GM12872 (cell line): ENCODE results near the gene ZNF408.

ENCODE experiments used
- TF ChIP-seq, protein P1 (sequence below): IDR thresholded peaks from 3 replicates; pipeline ENCODE4 v1.5.1; 2011; ENCODE audit warnings: low read depth, mild to moderate bottlenecking, low read length, moderate library complexity; ENCODE audit not compliant: insufficient read depth

The ZNF408 gene

DNA sequence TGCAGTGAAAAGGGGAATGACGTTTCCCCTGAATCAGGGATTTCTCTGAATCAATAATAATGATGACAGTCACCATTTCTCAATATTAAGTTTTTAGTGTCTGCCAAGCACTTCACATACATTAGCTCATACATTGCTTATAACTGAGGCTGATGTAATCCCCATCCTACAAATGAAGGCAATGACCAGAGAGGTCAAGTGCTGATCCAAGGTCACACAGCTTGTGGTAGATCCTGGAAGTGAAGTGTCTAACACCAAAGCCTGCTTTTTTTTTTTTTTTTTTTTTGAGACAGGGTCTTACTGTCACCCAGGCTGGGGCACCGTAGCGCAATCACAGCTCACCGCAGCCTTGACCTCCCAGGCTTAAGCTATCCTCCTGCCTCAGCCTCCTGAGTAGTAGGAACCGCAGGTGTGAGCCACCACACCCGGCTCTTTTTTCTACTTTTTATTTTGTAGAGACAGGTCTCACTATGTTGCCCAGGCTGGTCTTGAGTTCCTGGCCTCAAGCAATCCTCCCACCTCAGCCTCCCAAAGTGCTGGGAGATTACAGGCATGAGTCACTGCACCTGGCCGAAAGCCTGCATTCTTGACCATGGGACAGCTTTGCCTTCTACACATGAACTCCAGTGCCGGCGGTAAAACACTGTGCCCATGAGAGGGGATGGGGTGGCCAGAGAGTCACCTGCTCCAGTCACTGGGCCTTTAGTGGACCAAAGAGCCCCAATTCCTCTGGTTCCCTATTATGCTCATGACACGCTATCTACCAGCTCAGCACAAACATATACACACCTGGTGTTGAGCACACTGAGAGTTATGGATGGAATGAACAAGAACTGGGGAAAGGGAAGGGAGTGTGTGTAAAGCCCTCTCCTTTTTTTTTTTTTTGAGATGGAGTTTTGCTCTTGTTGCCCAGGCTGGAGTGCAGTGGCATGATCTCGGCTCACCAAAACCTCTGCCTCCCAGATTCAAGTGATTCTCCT, 17.8 kb upstream of the ZNF408 start:
- TF ChIP-seq, protein P1, sequence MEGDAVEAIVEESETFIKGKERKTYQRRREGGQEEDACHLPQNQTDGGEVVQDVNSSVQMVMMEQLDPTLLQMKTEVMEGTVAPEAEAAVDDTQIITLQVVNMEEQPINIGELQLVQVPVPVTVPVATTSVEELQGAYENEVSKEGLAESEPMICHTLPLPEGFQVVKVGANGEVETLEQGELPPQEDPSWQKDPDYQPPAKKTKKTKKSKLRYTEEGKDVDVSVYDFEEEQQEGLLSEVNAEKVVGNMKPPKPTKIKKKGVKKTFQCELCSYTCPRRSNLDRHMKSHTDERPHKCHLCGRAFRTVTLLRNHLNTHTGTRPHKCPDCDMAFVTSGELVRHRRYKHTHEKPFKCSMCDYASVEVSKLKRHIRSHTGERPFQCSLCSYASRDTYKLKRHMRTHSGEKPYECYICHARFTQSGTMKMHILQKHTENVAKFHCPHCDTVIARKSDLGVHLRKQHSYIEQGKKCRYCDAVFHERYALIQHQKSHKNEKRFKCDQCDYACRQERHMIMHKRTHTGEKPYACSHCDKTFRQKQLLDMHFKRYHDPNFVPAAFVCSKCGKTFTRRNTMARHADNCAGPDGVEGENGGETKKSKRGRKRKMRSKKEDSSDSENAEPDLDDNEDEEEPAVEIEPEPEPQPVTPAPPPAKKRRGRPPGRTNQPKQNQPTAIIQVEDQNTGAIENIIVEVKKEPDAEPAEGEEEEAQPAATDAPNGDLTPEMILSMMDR: no peak

DNA sequence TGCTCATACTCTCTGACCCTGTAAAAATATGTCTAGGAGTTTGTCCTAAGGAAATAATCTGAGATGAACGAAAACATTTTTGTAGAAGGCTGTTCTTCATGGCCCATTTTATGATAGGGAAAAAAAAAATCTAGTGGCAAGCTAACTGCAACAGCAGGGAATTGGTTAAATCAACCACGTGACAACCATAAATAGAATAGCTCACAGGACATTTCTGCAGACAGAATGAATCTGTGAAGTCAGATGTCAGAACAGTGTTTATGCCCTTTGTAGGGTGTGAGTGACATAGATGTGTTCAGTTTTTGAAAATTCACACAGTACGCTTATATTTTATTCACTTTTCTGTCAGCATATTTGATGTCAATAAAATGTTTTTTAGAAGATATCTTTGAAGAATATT, 16.5 kb upstream of the ZNF408 start:
- TF ChIP-seq, protein P1: no peak

DNA sequence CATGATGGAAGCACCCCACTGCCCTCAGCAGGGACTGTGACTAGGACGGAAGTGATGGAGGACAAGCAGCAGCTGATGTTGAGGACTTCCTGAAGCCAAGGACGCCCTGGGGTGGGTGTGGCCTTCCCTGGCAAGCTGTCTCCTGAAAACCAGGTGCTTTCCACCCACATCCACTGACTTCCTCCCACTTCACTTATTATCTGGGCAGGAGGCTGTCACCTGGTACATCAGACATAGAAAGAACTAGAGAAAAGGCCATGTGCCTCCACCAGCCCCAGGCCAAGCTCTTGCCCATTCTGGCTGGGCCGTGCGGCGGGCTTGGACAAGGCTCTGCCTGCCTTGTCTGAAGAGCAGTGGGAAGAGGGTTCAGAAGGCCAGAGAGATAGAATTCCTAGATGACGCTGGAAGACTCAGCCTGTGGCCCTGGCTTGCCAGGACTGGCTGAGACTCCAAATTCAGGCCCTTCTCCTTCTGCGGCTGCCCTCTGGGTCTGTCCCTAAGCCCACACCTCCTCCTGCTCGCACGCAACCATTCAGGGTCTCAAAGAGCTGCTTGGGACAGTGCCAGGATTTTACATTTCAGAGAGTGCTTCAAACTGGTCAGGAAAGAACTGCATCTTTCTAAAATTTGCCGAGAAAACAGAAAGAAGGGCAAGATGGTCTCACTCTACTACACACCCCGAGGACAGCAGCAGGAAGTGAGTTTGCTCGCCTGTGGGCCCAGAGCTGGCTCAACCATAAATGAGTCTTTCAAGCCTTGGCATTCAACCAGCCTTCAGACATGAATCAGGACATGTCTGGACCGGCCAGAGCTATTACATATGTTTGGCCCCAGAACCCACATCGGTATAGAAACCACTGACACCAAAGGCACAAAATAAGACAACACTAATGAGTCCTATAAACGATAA, 13.7 kb upstream of the ZNF408 start:
- TF ChIP-seq, protein P1: no peak

DNA sequence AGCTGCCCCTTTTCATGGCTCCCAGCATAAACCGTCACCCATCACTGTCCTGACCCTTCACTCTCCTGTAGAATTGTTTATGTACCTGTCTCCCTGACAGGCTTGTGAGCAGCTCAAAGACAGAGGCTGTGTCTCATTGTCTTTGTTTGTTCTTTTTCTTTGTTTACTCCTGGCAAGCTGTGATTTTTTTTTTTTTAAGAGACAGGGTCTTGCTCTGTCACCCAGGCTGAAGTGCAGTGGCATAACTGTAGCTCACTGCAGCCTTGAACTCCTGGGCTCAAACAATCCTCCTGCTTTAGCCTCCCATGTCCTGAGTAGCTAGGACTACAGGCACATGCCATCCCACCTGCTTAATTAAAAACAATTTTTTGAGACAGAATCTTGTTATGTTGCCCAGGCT, 10.1 kb upstream of the ZNF408 start:
- TF ChIP-seq, protein P1: no peak

DNA sequence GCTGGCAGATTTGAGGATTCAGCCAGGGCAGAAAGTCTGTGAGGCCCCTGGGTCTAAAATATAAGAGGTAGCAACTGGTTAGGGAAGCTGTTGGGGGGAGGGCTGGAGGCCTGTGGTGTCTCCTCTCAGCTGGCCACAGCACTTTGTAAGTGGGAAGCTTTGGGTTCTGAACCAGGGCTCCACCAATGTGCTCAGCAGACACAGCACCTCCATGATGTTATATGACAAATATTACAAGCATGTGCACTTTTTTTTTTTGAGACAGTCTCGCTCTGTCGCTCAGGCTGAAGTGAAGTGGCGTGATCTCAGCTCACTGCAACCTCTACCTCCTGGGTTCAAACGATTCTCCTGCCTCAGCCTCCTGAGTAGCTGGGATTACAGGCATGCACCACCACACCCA, 8.4 kb upstream of the ZNF408 start:
- TF ChIP-seq, protein P1: no peak

DNA sequence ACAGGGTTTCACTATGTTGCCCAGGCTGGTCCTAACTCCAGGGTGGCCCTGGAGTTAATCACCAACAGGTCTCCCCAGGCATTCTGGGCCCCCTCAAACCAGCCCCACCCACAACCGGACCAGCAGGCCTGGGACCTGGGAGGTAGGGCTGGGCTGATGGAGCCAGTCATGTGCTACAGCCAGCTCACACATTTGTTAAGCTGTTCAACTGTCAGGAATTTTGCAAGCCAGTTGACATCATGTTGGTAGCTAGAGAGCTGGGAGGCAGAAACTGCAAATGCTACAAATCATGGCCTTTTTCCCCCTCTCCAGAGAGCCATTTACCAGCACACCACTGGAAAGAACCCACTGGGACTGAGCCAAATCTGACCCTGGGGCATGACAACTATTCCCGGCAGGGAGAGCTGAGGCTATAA, 7.2 kb upstream of the ZNF408 start:
- TF ChIP-seq, protein P1: no peak

DNA sequence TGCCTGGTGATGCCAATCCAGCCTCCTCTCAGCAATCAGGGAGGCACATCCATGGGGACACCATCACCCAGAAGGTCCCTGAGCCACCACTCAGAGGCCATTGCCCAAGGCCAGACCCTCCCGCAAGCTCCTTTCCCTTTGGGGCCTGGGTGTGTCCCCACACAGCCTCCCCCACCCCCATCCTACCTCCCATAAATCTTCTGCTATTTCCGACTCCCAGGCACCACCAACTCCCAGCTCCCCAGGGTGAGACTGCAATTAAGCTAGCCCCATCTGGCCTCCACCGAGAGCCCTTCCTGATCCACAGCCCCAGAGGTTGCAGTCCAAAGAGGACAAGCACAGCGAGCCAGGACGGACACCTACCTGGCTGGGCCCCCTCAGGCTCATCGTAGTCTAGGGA, 6.8 kb upstream of the ZNF408 start:
- TF ChIP-seq, protein P1: no peak
